Endothelial cell of umbilical vein (primary cell): ENCODE data around the gene ABR. TPM values are rescaled to one million over a fixed set of nuclear protein-coding genes. Genes with fewer than 3 reads are reported as not detected.

Experiments
- BruUV-seq: library from RNA; stranded (reverse); fragments of 400-500 nt; replicated peaks from 2 replicates; lab custom pipeline; 2021; lab: Mats Ljungman, UMichigan
- CTCF ChIA-PET: fragments of 300-600, 350-600 bp; sonication (Branson Sonifier 250); formaldehyde crosslinking; loops from one replicate; lab custom pipeline; 2021; ENCODE audit warnings: antibody characterized with exemption, inconsistent platforms; lab: Charles Lee
- POLR2A ChIA-PET: fragments of 300-600, 350-600 bp; sonication (Branson Sonifier 250); formaldehyde crosslinking; loops from one replicate; lab custom pipeline; 2021; ENCODE audit warnings: antibody characterized with exemption, inconsistent platforms; lab: Charles Lee
- DNase-seq: peaks from one replicate; pipeline ENCODE4 v3.0.0-alpha.2; 2011; ENCODE audit warnings: low read depth, low spot score
- FAIRE-seq: peaks from 2 replicates; lab custom pipeline; 2011; peaks lifted over from hg19 to GRCh38; lab: Jason Lieb, UNC
- H2AFZ ChIP-seq: 2 replicates; pipeline ENCODE4 v1.6.0; 2012; ENCODE audit warnings: low read depth, low read length, control low read depth, inconsistent platforms
- H3K27ac ChIP-seq: 2 replicates; pipeline ENCODE4 v1.5.1; 2011; ENCODE audit warnings: low read depth, mild to moderate bottlenecking, control low read depth, low read length, moderate library complexity; ENCODE audit not compliant: insufficient read depth
- H3K27me3 ChIP-seq, 2 experiments: 2 replicates each; pipeline versions ENCODE4 v1.6.0 to v1.6.1; 2011; ENCODE audit warnings: low read length in 2 of 2, mixed read lengths in 1 of 2; ENCODE audit not compliant: control insufficient read depth in 2 of 2, insufficient read depth in 2 of 2
- H3K36me3 ChIP-seq, 2 experiments: 2 replicates in 1 of 2; 3 replicates in 1 of 2; pipeline ENCODE4 v1.5.1; 2011; ENCODE audit warnings: low read length in 2 of 2, mild to moderate bottlenecking in 1 of 2, moderate library complexity in 1 of 2; ENCODE audit not compliant: control insufficient read depth in 2 of 2, insufficient read depth in 2 of 2; ENCODE audit errors: extremely low read depth in 1 of 2
- H3K4me1 ChIP-seq: 3 replicates; pipeline ENCODE4 v1.5.1; 2011; ENCODE audit warnings: mild to moderate bottlenecking, low read length; ENCODE audit not compliant: control insufficient read depth, insufficient read depth; ENCODE audit errors: extremely low read depth
- H3K4me2 ChIP-seq: 2 replicates; pipeline ENCODE4 v1.6.1; 2011; ENCODE audit warnings: low read length, control low read depth, mixed read lengths; ENCODE audit not compliant: insufficient read depth
- H3K4me3 ChIP-seq, 3 experiments: fragments of 200-600 bp in 1 of 3; sonication (generic), shearing (Covaris generic) in 1 of 3; replicated peaks in 1 of 3; 2 replicates each; pipeline ENCODE4 v1.5.1; 2011 to 2016; ENCODE audit warnings: control low read depth in 3 of 3, low read length in 3 of 3, mild to moderate bottlenecking in 2 of 3, inconsistent platforms in 1 of 3, low read depth in 1 of 3, moderate library complexity in 1 of 3; ENCODE audit not compliant: insufficient read depth in 1 of 3
- H3K79me2 ChIP-seq: 2 replicates; pipeline ENCODE4 v1.6.0; 2012; ENCODE audit warnings: low read length, inconsistent platforms; ENCODE audit not compliant: control insufficient read depth, insufficient read depth
- H3K9ac ChIP-seq: replicated peaks from 2 replicates; pipeline ENCODE3; 2011; ENCODE audit warnings: low read length, control low read depth; ENCODE audit not compliant: insufficient read depth; ENCODE audit errors: extremely low read depth
- H3K9me1 ChIP-seq: replicated peaks from 3 replicates; pipeline ENCODE4 v1.6.0; 2011; ENCODE audit warnings: mild to moderate bottlenecking, low read length; ENCODE audit not compliant: control insufficient read depth, insufficient read depth; ENCODE audit errors: extremely low read depth
- H3K9me3 ChIP-seq: replicated peaks from 2 replicates; pipeline ENCODE4 v1.5.1; 2012; ENCODE audit warnings: low read length, inconsistent platforms; ENCODE audit not compliant: control insufficient read depth, insufficient read depth
- H4K20me1 ChIP-seq: replicated peaks from 2 replicates; pipeline ENCODE3; 2011; ENCODE audit warnings: mild to moderate bottlenecking, low read length; ENCODE audit not compliant: control insufficient read depth, insufficient read depth; ENCODE audit errors: extremely low read depth
- EZH2 ChIP-seq: IDR thresholded peaks from 2 replicates; pipeline ENCODE4 v1.6.1; 2012; ENCODE audit warnings: borderline replicate concordance, low read depth, mild to moderate bottlenecking, moderate library complexity, low read length, inconsistent platforms; ENCODE audit not compliant: severe bottlenecking
- FOS ChIP-seq: IDR thresholded peaks from 2 replicates; pipeline ENCODE4 v1.6.1; 2011; ENCODE audit warnings: mild to moderate bottlenecking, low read length, moderate library complexity, borderline replicate concordance; ENCODE audit not compliant: insufficient read depth
- GATA2 ChIP-seq: IDR thresholded peaks from 2 replicates; pipeline ENCODE4 v1.7.0; 2011; ENCODE audit warnings: low read depth, mild to moderate bottlenecking, moderate library complexity, mixed read lengths, low read length; ENCODE audit not compliant: insufficient read length, insufficient read depth
- JUN ChIP-seq: IDR thresholded peaks from 2 replicates; pipeline ENCODE4 v1.6.1; 2011; ENCODE audit warnings: borderline replicate concordance, low read depth; ENCODE audit not compliant: insufficient read length, insufficient read depth
- MYC ChIP-seq: IDR thresholded peaks from one replicate; pipeline ENCODE4 v1.6.1; 2011; ENCODE audit warnings: mild to moderate bottlenecking, low read depth, low read length
- POLR2A ChIP-seq: IDR thresholded peaks from 2 replicates; pipeline ENCODE4 v1.6.1; 2012; ENCODE audit warnings: low read depth, mild to moderate bottlenecking, control low read depth, low read length
- POLR2AphosphoS5 ChIP-seq: IDR thresholded peaks from 2 replicates; pipeline ENCODE4 v1.6.1; 2012; ENCODE audit warnings: low read depth, mild to moderate bottlenecking, control low read depth, low read length, moderate library complexity; ENCODE audit not compliant: insufficient read depth
- dilution Hi-C: fragments of 300-500 bp; cut with MboI; formaldehyde crosslinking; loops from one replicate; pipeline ENCODE4 v1.15.0; 2019; ENCODE audit warnings: low sequenced_read_pairs; ENCODE audit not compliant: extremely low pct_ligation_motif_present
- intact Hi-C: fragments of 100-400 bp; cut with micrococcal nuclease; formaldehyde crosslinking; loops from one replicate; pipeline ENCODE4 v1.10.0; 2022
- polyA plus RNA-seq, 4 experiments: library from polyadenylated mRNA; depleted of rRNA in 3 of 4; stranded (reverse) in 3 of 4; unstranded in 1 of 4; fragments of >200 nt; gene quantifications; 2 replicates each; pipeline versions ENCODE4 v1.2.1 to v1.2.3, GENCODE V29; 2011 to 2012; ENCODE audit warnings: missing spikeins in 1 of 4
- total RNA-seq: library from RNA; stranded (reverse); gene quantifications from 2 replicates; pipeline ENCODE4 v1.2.3, GENCODE V29; 2021
- TF ChIP-seq, protein P1 (sequence below): IDR thresholded peaks from 2 replicates; pipeline ENCODE4 v1.6.1; 2011; ENCODE audit not compliant: insufficient read depth, insufficient read length
- TF ChIP-seq, protein P2 (sequence below), 2 donors: IDR thresholded peaks; 1 replicate in 1 of 2; 2 replicates in 1 of 2; pipeline ENCODE4 v1.5.1; 2011; ENCODE audit warnings: low read length in 2 of 2, mild to moderate bottlenecking in 2 of 2, moderate library complexity in 2 of 2, control low read depth in 1 of 2, inconsistent platforms in 1 of 2, low read depth in 1 of 2; ENCODE audit not compliant: insufficient read depth in 1 of 2; ENCODE audit errors: extremely low read depth in 1 of 2

The ABR gene
- total and polyA plus RNA-seq, 2 donors (not counting 3 experiments of a cell fraction or from before 2014, with no cell fraction given), result 83.5 to 96.8 TPM

GRCh38 chr17:962166-962565 is 217.6 kb downstream of the ABR start:
- Histone ChIP-seq H3K36me3 (peaks cover 0 to 3% of the 10 kb centered on the region in 2 experiments), H3K9me1 (no peaks in the 10 kb centered on the region), H3K9ac (no peak overlapping the region), H3K27me3 (no peaks in the 10 kb centered on the region), H4K20me1 (no peaks in the 10 kb centered on the region), H3K4me1 (peaks cover 2% of the 10 kb centered on the region), H3K9me3 (no peaks in the 10 kb centered on the region), H3K4me3 (no peak overlapping the region), H3K4me2 (no peak overlapping the region), H3K79me2 (peaks cover 7% of the 10 kb centered on the region), H2AFZ (no peak overlapping the region), H3K27ac (no peak overlapping the region)
- no TSS peak for BruUV-seq
- DNase-seq (no peak), FAIRE-seq (no peak)
- dilution Hi-C loops, result no loop called here
- ChIA-PET CTCF (no interaction called here), POLR2A (no interaction called here)
- intact Hi-C loops, result no loop called here
- TF ChIP-seq, protein P1, sequence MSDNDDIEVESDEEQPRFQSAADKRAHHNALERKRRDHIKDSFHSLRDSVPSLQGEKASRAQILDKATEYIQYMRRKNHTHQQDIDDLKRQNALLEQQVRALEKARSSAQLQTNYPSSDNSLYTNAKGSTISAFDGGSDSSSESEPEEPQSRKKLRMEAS, result no peak
- TF ChIP-seq, protein P2, sequence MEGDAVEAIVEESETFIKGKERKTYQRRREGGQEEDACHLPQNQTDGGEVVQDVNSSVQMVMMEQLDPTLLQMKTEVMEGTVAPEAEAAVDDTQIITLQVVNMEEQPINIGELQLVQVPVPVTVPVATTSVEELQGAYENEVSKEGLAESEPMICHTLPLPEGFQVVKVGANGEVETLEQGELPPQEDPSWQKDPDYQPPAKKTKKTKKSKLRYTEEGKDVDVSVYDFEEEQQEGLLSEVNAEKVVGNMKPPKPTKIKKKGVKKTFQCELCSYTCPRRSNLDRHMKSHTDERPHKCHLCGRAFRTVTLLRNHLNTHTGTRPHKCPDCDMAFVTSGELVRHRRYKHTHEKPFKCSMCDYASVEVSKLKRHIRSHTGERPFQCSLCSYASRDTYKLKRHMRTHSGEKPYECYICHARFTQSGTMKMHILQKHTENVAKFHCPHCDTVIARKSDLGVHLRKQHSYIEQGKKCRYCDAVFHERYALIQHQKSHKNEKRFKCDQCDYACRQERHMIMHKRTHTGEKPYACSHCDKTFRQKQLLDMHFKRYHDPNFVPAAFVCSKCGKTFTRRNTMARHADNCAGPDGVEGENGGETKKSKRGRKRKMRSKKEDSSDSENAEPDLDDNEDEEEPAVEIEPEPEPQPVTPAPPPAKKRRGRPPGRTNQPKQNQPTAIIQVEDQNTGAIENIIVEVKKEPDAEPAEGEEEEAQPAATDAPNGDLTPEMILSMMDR (IDR thresholded peaks at IDR 0.05; ENCODE audit: extremely low read depth in 1 of 2, insufficient read depth in 1 of 2, low read depth in 1 of 2, low read length in 2 of 2), result no peak
- TF ChIP-seq MYC, result no peak

DNA sequence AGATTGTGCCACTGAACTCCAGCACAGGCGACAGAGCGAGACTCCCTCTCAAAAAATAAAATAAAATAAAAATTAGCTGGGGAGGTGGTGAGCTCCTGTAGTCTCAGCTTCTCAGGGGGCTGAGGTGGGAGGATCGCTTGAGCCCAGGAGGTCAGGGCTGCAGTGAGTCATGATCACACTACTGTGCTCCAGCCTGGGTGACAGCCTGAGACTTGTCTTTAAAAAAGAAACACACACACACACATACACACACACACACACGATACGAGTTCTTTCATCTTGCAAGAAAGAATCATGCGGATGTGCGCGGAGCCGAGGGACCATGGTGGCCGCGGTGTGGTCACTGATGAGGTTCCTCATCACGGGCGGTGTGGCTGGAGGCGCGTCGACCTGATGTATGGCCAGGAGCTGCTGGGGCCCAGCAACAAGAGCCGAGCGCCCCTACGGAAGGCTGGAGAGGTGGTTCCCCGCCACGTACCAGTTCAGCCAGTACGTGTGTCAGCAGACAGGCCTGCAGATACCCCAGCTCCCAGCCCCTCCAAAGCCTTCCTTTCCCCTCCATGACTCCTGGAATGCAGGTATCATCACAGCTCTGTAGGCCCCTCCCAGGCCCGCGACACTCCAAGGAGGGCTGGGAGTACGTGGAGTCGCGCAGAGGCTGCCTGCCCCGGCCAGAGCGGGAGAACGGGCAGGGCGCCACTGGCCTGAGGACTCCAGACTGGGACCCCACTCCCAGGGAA is 220.9 kb downstream of the ABR start:
- FAIRE-seq, result no peak
- POLR2A ChIA-PET, result no interaction called here
- H3K27ac ChIP-seq, result no peak overlapping the region
- no peak overlapping the region for H3K4me2 ChIP-seq
- intact Hi-C loops, result no loop called here
- CTCF ChIA-PET, result interaction anchor here (1.7 kb wide), 1 partner anchor 80 kb away, joined by 5 read pairs; no protein-coding TSS in a partner anchor
- no peak overlapping the region for H3K9ac ChIP-seq
- H3K9me1 ChIP-seq, result no peaks in the 10 kb centered on the region
- TF ChIP-seq GATA2 (no peak), EZH2 (no peak), JUN (no peak), FOS (no peak), MYC (no peak), POLR2AphosphoS5 (no peak), POLR2A (no peak)
- TF ChIP-seq, protein P2 (IDR thresholded peaks at IDR 0.05; ENCODE audit: extremely low read depth in 1 of 2, insufficient read depth in 1 of 2, low read depth in 1 of 2, low read length in 2 of 2), result no peak
- TF ChIP-seq, protein P1, result no peak
- no peaks in the 10 kb centered on the region for H3K9me3 ChIP-seq
- DNase-seq, result no peak
- peaks cover 4% of the 10 kb centered on the region for H3K79me2 ChIP-seq
- H3K36me3 ChIP-seq, result peaks cover 0 to 3% of the 10 kb centered on the region in 2 experiments
- no peak overlapping the region for H2AFZ ChIP-seq
- H3K4me3 ChIP-seq, result no peak overlapping the region
- no peaks in the 10 kb centered on the region for H3K27me3 ChIP-seq
- dilution Hi-C loops, result no loop called here
- H4K20me1 ChIP-seq, result no peaks in the 10 kb centered on the region
- H3K4me1 ChIP-seq, result peaks cover 5% of the 10 kb centered on the region
- no TSS peak for BruUV-seq
